WTC11 (cell line): ENCODE measurements around the gene C1GALT1C1L.

Source experiments
- CTCF ChIP-seq: fragments of 200-600 bp; IDR thresholded peaks from 2 replicates; pipeline ENCODE4 v1.8.0; 2022; ENCODE audit warnings: antibody characterized with exemption
- FOXP1 ChIP-seq: sonication (generic); formaldehyde crosslinking; IDR thresholded peaks from 2 replicates; pipeline ENCODE4 v1.8.0; 2022; ENCODE audit warnings: missing genetic modification reagents, mild to moderate bottlenecking, moderate library complexity, borderline replicate concordance
- USF1 ChIP-seq: sonication (generic); formaldehyde crosslinking; IDR thresholded peaks from 2 replicates; pipeline ENCODE4 v1.8.0; 2022; ENCODE audit warnings: mild to moderate bottlenecking, missing genetic modification reagents

GRCh38 chr2:43714164-43714563 lies 37.9 kb upstream of the C1GALT1C1L start:
- TF ChIP-seq CTCF: no peak
- TF ChIP-seq FOXP1 (CRISPR knock-in tag): no peak
- TF ChIP-seq USF1 (CRISPR knock-in tag): no peak
